Neural progenitor cell (in vitro differentiated cells): ENCODE data around the gene KLHL7.

ENCODE experiments used
- EZH2 ChIP-seq: fragments of 200-600 bp; sonication (generic); IDR thresholded peaks from 2 replicates; pipeline ENCODE4 v1.6.1; 2017; ENCODE audit warnings: antibody characterized with exemption, mild to moderate bottlenecking, moderate library complexity
- EZH2phosphoT487 ChIP-seq: fragments of 200-600 bp; sonication (generic); IDR thresholded peaks from 2 replicates; pipeline ENCODE4 v1.6.1; 2017; ENCODE audit warnings: antibody characterized with exemption
- TF ChIP-seq, protein P1 (sequence below): fragments of 200-600 bp; sonication (generic); IDR thresholded peaks from 2 replicates; pipeline ENCODE4 v1.5.1; 2017; ENCODE audit warnings: antibody characterized with exemption, mild to moderate bottlenecking

DNA sequence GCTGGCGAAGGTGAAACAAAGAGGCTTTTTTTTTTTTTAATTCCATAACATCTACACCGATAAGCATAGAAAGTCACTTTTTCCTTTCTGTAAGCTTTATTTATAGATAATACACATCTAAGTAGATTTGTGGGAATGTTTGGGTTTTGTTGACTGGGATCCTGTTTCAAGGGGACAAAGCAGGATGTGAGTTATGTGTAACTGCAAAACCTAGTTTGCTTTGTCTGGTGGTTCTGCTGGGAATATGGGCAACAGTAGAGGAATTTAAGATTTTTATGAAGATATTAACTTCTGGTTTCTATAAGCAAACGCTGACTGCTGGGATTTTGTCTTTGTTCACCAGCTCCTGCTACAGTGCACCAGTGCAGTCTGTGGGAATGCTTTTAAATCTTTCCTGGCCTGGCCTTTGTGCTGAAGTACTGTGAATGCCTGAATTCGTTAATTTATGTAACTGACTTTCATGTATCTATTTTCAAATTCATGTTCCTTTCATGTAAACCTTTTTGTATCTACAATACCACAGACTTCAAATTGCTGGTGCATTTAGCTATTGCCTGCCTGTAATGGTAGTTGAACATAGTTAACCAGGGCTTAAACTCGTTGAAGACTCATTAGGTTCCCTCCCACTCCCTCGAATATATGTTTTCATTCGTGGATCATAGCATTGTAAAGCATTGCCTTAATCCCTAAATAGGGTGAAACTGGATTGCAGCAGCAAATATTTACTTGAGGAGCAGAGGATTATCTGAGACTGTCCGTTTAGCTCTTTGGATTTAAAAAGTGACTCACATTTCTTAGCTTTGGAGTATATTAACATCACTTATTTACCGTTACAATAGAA is 1.5 kb downstream of the KLHL7 start:
- TF ChIP-seq, protein P1, sequence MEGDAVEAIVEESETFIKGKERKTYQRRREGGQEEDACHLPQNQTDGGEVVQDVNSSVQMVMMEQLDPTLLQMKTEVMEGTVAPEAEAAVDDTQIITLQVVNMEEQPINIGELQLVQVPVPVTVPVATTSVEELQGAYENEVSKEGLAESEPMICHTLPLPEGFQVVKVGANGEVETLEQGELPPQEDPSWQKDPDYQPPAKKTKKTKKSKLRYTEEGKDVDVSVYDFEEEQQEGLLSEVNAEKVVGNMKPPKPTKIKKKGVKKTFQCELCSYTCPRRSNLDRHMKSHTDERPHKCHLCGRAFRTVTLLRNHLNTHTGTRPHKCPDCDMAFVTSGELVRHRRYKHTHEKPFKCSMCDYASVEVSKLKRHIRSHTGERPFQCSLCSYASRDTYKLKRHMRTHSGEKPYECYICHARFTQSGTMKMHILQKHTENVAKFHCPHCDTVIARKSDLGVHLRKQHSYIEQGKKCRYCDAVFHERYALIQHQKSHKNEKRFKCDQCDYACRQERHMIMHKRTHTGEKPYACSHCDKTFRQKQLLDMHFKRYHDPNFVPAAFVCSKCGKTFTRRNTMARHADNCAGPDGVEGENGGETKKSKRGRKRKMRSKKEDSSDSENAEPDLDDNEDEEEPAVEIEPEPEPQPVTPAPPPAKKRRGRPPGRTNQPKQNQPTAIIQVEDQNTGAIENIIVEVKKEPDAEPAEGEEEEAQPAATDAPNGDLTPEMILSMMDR: no peak
- TF ChIP-seq EZH2 (no peak), EZH2phosphoT487 (no peak)
